Measurements from ENCODE around the gene C4orf50. TPM values are rescaled to one million over a fixed set of nuclear protein-coding genes. Genes with fewer than 3 reads are reported as not detected.

The C4orf50 gene
- total RNA-seq (not detected), polyA plus RNA-seq (not detected)
- long read RNA-seq, donor 1: 0 reads
- long read RNA-seq, donor 2: 0 reads

DNA sequence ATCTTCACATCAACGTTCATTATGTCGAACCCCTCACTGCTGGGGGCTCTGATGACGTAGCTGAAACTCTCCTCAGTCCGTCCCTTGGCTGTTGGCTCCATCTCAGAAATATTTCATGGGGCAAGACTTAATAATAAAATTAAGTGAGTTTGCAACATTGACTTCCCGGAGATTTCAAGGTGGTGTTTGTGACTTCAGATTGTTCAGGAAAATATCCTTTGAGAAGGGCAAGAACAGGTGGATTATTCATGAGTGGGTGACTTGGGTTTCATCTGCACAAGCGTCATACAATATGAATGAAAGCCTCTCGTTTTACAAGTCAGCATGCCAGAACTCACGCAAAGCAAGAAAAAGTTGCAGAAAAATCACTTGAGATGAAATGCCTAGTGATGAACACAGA lies at the start of gene C4orf50:
C4orf50 (minus strand) TSS at position 101 of the 400 bp plus-strand sequence.
- Histone ChIP-seq H3K4me1 (no peaks in the 10 kb centered on the region), H3K27me3 (ENCODE audit: insufficient read depth in 3 of 3, low read length in 2 of 3) (peaks cover 0 to 12% (median 2%) of the 10 kb centered on the region in 3 donors)

DNA sequence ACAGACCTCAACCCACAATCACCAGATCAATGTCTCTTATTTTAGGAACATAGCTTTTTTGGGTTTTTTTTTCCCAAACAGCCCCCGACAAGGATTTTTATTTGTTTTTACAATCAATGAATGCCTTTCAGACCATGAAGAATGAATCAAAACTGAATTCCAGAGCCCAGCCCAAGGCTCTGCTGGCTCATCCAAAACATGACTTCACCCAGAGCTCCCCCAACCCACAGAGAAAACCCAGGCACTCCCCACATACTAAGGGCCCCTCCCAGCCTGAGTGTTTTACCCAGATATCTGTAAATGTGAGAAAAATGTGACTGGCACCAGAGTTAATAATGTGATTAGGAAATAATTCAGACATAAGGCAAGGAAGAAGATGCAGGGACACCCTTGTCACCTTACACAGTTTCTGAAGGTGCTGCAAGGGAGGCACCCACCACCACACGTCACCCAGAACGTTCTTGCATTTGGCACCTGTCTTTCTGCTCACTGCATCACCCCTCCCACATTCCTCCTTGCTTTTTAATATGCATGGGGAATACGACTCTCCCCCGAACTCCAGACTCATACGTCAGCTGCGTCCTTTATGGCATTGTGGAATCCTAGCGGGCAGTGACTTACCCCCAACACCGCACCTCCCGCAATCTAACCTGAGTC lies 47.8 kb upstream of the C4orf50 start:
- WGBS, 3 donors: 50 to 60% (median 54%) methylated on average over 10 of the region's 10 CpGs
- no peak for DNase-seq

More for the DNA sequence above, at the start of gene C4orf50:
- Histone ChIP-seq H3K36me3 (ENCODE audit: insufficient read depth in 1 of 2, low read depth in 1 of 2) (no peaks in the 10 kb centered on the region), H3K4me3 (no peak within 1 kb of the TSS), H3K9me3 (no peaks in the 10 kb centered on the region), H3K27ac (no peak within 1 kb of the TSS)
- TF ChIP-seq, protein P1, sequence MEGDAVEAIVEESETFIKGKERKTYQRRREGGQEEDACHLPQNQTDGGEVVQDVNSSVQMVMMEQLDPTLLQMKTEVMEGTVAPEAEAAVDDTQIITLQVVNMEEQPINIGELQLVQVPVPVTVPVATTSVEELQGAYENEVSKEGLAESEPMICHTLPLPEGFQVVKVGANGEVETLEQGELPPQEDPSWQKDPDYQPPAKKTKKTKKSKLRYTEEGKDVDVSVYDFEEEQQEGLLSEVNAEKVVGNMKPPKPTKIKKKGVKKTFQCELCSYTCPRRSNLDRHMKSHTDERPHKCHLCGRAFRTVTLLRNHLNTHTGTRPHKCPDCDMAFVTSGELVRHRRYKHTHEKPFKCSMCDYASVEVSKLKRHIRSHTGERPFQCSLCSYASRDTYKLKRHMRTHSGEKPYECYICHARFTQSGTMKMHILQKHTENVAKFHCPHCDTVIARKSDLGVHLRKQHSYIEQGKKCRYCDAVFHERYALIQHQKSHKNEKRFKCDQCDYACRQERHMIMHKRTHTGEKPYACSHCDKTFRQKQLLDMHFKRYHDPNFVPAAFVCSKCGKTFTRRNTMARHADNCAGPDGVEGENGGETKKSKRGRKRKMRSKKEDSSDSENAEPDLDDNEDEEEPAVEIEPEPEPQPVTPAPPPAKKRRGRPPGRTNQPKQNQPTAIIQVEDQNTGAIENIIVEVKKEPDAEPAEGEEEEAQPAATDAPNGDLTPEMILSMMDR (IDR thresholded peaks at IDR 0.05): no peak
- ATAC-seq (no peak), DNase-seq (no peak)
- intact Hi-C loops (cut with DNase I): no loop called here
- 40 to 59% (median 53%) methylated on average over 8 of the region's 8 CpGs for WGBS, 3 donors

DNA sequence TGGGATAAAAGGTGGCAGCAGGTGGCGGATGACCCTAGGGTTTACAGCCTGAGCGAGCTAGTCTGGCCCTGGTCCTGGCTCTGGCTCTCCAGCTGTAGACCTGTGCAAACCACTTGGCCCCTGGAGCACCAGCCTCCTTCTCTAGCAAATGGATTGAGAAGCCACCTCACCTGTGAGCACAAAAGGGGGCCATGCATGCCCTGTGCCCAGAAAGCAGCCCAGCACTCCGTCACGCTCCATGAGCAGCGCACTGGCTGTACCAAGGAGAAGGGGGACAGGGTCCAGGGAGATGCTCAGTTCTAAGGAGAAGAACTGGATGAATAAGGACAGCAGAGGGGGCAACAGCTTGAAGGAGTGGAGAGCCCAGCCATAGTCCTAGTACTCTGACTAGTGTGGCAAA lies 46.9 kb upstream of the C4orf50 start:
- WGBS, 3 donors: 85 to 97% (median 86%) methylated on average over 5 of the region's 5 CpGs
- H3K4me1 ChIP-seq: no peaks in the 10 kb centered on the region
- no peak for ATAC-seq
- H3K27ac ChIP-seq: no peak overlapping the region
- H3K9me3 ChIP-seq: no peaks in the 10 kb centered on the region
- no peak for DNase-seq
- H3K27me3 ChIP-seq (ENCODE audit: insufficient read depth in 3 of 3, low read length in 2 of 3): no peaks in the 10 kb centered on the region
- TF ChIP-seq, protein P1 (IDR thresholded peaks at IDR 0.05): no peak
- no peaks in the 10 kb centered on the region for H3K36me3 ChIP-seq (ENCODE audit: insufficient read depth in 1 of 2, low read depth in 1 of 2)
- no peak overlapping the region for H3K4me3 ChIP-seq
- intact Hi-C loops (cut with DNase I): no loop called here

More for the DNA sequence above, 47.8 kb upstream of the C4orf50 start:
- Histone ChIP-seq H3K27me3 (ENCODE audit: insufficient read depth in 3 of 3, low read length in 2 of 3) (peaks cover 0 to under 1% (median 0%) of the 10 kb centered on the region in 3 donors), H3K36me3 (ENCODE audit: insufficient read depth in 1 of 2, low read depth in 1 of 2) (no peaks in the 10 kb centered on the region), H3K9me3 (no peaks in the 10 kb centered on the region), H3K4me3 (no peak overlapping the region), H3K4me1 (no peaks in the 10 kb centered on the region), H3K27ac (no peak overlapping the region)
- TF ChIP-seq, protein P1 (IDR thresholded peaks at IDR 0.05): no peak
- intact Hi-C loops (cut with DNase I): no loop called here
- no peak for ATAC-seq

DNA sequence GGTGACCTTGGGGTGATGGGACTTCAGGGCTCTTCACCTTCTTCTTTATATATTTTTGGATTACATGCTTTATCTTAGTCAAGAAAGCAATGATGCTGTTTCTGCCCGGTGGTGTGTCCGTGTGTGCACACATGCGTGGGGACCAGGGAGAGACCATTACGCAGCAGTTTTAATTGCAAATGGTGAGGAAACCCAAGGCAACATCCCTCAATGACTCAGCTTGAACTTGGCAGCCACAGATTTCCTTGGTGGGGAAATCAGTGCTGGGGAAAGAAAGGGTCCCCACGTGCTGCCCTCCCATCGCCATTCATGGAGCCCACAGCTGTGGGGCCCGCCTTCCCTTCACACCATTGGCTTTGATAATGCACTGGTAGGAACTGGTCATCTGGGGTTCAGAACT lies 46.2 kb upstream of the C4orf50 start:
- WGBS, 3 donors: 79 to 82% (median 81%) methylated on average over 7 of the region's 7 CpGs
- no peak overlapping the region for H3K27ac ChIP-seq
- H3K9me3 ChIP-seq: peaks cover 6% of the 10 kb centered on the region
- no peaks in the 10 kb centered on the region for H3K4me1 ChIP-seq
- H3K36me3 ChIP-seq (ENCODE audit: insufficient read depth in 1 of 2, low read depth in 1 of 2): no peaks in the 10 kb centered on the region
- intact Hi-C loops (cut with DNase I): no loop called here
- TF ChIP-seq, protein P1 (IDR thresholded peaks at IDR 0.05): no peak
- no peaks in the 10 kb centered on the region for H3K27me3 ChIP-seq (ENCODE audit: insufficient read depth in 3 of 3, low read length in 2 of 3)
- no peak for DNase-seq
- ATAC-seq: no peak
- H3K4me3 ChIP-seq: no peak overlapping the region

DNA sequence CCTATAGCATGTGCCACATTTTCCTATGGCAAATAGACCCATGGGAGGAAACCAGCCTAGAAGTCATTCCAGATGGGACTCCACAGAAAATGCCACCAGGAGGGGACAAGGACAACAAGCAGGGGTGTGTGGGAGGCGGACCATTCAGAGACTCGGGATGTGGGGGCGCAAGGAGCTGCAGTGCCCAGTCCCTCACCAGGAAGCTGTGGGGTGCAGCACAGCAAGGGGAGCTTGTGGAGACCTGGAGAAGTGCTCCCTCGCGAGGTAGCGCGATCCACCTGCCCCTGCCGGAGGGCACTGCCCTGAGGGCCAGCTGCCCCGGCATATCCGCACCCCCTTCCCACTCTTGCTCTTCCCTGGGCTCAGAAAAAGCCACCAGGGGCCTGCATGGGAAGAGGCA lies 45.5 kb upstream of the C4orf50 start:
- no peak overlapping the region for H3K27ac ChIP-seq
- ATAC-seq (no peak), DNase-seq (no peak)
- TF ChIP-seq, protein P1 (IDR thresholded peaks at IDR 0.05): no peak
- WGBS, 3 donors: 90 to 96% (median 92%) methylated on average over 10 of the region's 10 CpGs
- intact Hi-C loops (cut with DNase I): no loop called here
- H3K4me1 ChIP-seq: no peaks in the 10 kb centered on the region
- peaks cover 12% of the 10 kb centered on the region for H3K9me3 ChIP-seq
- H3K27me3 ChIP-seq (ENCODE audit: insufficient read depth in 3 of 3, low read length in 2 of 3): no peaks in the 10 kb centered on the region
- no peak overlapping the region for H3K4me3 ChIP-seq
- no peaks in the 10 kb centered on the region for H3K36me3 ChIP-seq (ENCODE audit: insufficient read depth in 1 of 2, low read depth in 1 of 2)
